ENCODE data around the gene ARHGEF37.

- TF ChIP-seq CTCF (IDR thresholded peaks at IDR 0.05) (no peak), ZFX (IDR thresholded peaks at IDR 0.05; ENCODE audit: borderline replicate concordance) (no peak)
Measured at GRCh38 chr5:149672701-149673476, 91.6 kb downstream of the ARHGEF37 start.
